Erythroblast (primary cell): Measurements from ENCODE around the gene GLIS2.
A peak's percentile ranks its signal among the peaks of the same experiment; 100 is the strongest.

Source experiments
- DNase-seq, 2 experiments: peaks; one replicate each; lab custom pipeline; 2025; lab: John Stamatoyannopoulos, UW
- GATA1 ChIP-seq: IDR thresholded peaks from 2 replicates; pipeline ENCODE4 v1.6.1; 2011; ENCODE audit warnings: low read depth, mild to moderate bottlenecking, control low read depth, low read length, moderate library complexity
- POLR2A ChIP-seq: IDR thresholded peaks from 2 replicates; pipeline ENCODE4 v1.6.1; 2011; ENCODE audit warnings: mild to moderate bottlenecking, low read length

GLIS2 gene

DNA sequence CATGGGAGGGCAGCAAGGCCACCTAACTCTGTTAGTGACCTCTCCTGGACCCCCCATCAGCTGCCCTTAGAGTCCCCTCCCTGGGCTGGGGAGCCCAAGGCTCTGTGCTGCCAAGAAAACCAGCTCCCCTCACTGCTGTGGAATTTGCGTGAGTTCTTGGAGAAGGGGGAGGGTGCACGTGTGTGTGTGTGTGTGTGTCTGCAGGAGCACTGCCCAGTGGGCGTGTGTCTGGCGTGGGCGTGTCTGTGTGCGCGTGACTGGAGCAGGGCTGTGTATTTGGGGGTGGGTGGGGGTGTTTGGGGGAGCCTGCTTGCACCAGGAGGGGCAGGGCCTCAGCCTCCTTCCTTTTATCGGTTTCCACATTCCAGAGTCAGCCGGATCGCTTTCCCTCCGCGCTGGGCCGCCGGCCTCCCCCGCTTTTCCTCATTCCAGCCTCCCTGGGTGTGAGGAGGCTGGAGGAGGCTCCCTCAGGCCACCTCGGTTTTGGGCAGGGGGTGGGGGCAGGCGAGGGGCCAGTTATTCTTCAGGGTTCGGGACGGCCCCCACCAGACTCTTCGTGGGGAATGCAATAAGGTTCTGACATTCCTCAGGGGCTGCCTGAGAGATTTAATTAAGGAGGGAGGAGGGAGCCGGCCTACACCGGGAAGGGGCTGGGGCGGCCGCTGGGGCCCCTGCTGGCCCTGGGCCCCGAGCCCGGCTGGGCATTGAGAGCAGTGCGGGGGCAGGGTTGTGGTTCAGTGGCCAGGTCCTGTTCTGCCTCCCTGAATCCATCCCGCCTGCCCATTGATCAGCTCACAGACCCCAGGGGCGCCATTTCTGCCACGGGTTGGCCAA is 58.3 kb downstream of the GLIS2 start:
- peak; percentile 54 to 56 for DNase-seq
- TF ChIP-seq POLR2A (no peak), GATA1 (no peak)

DNA sequence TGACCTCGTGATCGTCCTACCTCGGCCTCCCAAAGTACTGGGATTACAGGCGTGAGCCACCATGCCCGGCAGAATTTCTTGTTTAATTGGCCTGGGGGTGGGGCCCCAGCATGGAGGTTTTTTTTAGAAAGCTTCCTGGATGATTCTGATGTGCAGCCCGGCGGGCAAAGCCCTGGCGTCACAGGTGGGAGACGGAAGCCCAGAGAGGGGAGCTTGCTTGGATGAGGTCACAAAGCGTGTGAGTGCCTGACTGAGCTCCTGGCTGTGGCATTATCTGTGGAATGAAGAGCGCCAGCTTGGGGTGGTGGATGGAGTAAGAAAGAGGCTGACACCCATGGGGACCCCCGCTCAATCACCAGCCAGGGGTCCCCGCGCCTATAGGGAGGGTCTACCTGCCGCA is 59.9 kb downstream of the GLIS2 start:
- no peak for DNase-seq
- TF ChIP-seq POLR2A: no peak

GRCh38 chr16:4376126-4376892 is 60.4 kb downstream of the GLIS2 start:
- no peak for TF ChIP-seq POLR2A
- no peak for TF ChIP-seq GATA1
- DNase-seq: no peak

GRCh38 chr16:4376893-4377572 is 61.2 kb downstream of the GLIS2 start:
- DNase-seq: no peak
- TF ChIP-seq GATA1: no peak
- no peak for TF ChIP-seq POLR2A

DNA sequence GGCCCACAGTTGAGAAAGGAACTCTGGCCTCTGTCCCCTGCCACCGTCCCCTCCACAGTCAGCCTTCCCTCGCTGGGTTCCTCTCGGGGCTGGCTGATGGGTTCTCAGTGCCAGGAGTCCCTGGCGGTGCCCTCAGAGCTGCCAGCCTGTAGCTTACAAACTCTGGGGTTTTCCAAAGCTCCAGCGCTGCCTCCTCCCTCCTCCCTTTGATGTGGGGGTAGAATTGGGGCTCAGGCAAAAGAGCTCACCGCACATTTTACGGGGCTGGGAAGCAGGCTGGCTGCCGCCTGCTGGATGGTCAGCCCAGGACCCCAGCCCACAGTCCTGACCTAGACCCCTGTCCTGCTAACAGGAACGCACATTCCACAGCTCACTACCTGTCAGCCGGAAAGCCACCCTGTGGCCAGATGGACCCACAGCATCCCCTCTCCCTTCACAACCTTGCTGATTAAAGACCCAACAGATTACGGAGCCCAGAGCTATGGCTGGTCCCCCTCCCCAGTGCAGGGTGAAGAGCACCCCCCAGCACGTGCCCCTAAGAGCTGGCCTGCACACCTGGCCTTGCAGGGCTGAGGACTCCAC is 61.8 kb downstream of the GLIS2 start:
- no peak for DNase-seq
- no peak for TF ChIP-seq POLR2A
- no peak for TF ChIP-seq GATA1

DNA sequence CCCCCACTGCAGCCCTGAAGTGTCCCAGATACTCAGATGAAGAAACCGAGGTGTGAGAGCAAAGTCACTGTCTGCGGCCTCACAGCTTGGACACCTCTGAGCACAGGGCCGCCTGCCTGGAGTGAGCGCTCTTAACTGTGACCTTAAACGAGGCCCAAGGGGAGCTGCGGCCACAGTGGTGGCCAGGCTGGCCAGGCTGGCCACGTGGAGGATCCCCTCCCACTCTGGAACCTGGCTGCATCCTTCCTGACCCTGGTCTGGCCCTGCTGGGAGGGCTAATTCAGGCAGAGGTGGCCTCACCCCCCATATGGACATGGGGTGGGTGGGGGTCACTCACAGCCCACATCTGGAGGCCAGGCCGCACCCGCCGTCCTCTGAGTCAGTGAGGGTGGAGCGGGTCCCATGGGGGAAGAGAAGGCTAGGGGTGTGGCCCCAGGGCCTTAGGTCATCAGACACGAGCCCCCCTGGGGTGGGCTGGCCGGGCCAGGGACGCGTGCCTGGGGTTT is 62.3 kb downstream of the GLIS2 start:
- no peak for DNase-seq
- TF ChIP-seq POLR2A (no peak), GATA1 (no peak)

DNA sequence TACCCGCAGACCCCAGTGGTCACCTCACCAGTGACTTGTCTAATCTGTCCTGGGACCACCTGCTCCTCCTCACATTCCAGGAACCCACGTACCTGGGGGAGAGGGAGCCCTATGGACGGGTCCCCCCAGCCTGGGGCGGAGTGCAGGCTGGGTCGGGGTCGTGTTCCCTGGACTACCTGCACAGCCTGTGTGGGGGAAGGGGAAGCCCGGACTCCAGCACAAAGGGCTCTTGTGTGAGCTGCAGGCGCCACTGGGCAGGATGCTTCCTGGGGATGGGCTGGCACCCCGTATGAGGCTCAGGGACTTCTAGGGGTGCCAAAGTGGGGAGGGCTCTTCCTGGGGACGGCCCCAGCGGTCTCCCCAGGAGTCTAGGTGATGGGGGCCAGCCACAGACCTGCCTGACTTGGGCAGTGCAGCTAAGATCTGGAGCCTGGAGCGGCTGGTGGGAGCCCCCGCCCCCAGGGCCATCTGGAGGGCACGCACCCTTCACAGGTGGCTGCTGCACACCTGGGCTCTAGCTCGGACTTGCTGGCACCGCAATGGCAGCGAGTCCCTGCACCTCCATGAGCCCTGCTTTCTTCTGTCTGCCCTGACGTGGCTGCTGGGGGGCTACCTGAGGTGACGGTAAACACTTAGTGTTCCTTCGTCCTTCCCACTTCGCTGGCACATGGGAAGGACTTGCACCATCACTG is 63.3 kb downstream of the GLIS2 start:
- TF ChIP-seq POLR2A (no peak), GATA1 (no peak)
- DNase-seq: no peak

- TF ChIP-seq POLR2A: no peak
- TF ChIP-seq GATA1: no peak
- no peak for DNase-seq
Observed at GRCh38 chr16:4380119-4381063, 64.5 kb downstream of the GLIS2 start.

DNA sequence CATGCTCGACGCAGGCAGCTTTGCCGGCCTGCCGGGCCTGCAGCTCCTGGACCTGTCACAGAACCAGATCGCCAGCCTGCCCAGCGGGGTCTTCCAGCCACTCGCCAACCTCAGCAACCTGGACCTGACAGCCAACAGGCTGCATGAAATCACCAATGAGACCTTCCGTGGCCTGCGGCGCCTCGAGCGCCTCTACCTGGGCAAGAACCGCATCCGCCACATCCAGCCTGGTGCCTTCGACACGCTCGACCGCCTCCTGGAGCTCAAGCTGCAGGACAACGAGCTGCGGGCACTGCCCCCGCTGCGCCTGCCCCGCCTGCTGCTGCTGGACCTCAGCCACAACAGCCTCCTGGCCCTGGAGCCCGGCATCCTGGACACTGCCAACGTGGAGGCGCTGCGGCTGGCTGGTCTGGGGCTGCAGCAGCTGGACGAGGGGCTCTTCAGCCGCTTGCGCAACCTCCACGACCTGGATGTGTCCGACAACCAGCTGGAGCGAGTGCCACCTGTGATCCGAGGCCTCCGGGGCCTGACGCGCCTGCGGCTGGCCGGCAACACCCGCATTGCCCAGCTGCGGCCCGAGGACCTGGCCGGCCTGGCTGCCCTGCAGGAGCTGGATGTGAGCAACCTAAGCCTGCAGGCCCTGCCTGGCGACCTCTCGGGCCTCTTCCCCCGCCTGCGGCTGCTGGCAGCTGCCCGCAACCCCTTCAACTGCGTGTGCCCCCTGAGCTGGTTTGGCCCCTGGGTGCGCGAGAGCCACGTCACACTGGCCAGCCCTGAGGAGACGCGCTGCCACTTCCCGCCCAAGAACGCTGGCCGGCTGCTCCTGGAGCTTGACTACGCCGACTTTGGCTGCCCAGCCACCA is 65.4 kb downstream of the GLIS2 start:
- TF ChIP-seq POLR2A (no peak), GATA1 (no peak)
- DNase-seq: no peak

- DNase-seq: no peak
- TF ChIP-seq POLR2A (no peak), GATA1 (no peak)
Observed at GRCh38 chr16:4381935-4382794, 66.3 kb downstream of the GLIS2 start.
